HG03103 (cell line): ENCODE data around the gene SMAD3.
"Not testable (repeated sequence)": the region's sequence is repeated elsewhere in the genome, so short reads cannot be mapped to it uniquely, and the experiment has no call there.

Experiments used
- ATAC-seq: cut with Tn5 transposase; IDR thresholded peaks from one replicate; pipeline ENCODE4 v1.9.1; 2021; ENCODE audit warnings: low read depth; ENCODE audit not compliant: unreplicated experiment

SMAD3 gene

GRCh38 chr15:67062369-67062985, 2.9 kb upstream of the SMAD3 start:
- ATAC-seq, result no peak

DNA sequence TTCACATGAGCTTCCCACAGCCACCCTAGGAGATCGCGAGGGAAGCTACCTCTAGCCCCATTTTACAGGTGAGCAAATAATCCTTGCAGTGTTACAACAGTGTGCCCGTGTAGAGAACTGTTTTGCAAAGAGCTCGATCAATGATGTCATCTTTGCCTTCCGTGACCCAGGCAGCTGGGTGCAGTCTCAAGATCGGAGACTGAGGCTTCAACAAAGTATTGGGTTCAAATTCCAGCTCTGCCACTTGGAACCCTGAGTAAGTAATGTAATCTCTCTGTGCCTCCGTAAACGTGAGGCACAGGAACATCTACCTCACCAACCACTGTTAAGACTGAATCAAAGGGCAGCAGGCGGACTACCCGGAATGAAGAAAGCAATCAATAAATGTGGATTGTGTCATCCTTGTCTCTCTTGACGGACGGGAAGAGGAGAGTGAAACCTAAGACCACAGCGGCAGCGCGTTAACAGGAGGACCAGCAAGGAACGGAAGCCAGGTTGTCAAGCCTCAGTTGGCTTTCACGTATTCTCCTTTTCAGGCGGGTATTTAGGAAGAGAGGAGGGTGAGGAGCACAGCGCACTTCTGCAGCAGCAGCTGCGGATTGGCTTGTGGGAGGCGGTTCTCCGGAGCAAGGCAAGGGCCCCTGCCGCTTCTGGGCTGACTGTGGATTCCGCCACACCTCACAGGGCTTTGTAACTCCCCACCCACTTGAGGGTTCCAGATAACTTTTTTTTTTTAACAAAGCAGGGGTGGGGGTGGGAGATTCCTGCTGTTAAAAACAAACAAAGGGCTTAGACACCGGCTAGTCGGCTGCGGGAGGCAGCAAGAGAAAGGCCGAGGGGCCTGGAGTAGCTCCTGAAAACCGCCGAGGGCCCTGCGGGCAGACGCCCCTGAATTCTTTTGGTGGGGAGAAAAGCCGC, 1.5 kb upstream of the SMAD3 start:
- ATAC-seq, result no peak

GRCh38 chr15:67064607-67065530, 533 bp upstream of the SMAD3 start:
- peak; percentile 19 for ATAC-seq

- ATAC-seq, result no peak
Observed at GRCh38 chr15:67066041-67066958, 898 bp downstream of the SMAD3 start.

- no peak for ATAC-seq
Observed at GRCh38 chr15:67066959-67067853, 1.8 kb downstream of the SMAD3 start.

DNA sequence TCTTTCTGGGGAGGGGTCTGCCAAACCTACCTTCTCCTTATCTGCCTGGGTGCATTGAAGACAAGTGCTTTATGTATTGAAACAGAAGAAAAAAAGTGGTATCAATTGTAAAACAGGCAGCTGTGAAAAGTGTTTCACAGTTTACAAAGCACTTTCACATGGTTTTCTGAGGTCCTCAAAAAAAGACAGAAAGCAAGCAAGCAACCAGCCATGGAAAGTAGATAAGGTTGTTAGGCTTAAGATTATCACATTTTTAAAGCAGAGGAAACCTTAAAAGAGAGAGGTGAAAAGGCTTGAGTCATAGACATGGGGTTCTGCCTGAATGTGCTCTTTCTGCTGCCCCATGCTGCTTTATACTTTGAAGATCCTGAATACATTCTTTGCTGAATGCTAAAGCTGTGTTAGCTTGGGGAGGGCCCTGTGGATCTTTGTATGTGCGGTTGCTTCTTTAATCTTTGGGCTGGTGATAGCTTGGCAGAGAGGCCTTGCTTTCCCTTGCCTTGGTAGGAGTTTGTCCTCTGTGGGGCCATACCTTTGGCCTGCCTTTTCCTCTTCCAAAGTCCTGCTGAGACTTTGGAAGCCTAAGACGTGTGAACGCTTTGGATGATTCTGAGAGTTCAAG, 2.6 kb downstream of the SMAD3 start:
- ATAC-seq, result no peak

DNA sequence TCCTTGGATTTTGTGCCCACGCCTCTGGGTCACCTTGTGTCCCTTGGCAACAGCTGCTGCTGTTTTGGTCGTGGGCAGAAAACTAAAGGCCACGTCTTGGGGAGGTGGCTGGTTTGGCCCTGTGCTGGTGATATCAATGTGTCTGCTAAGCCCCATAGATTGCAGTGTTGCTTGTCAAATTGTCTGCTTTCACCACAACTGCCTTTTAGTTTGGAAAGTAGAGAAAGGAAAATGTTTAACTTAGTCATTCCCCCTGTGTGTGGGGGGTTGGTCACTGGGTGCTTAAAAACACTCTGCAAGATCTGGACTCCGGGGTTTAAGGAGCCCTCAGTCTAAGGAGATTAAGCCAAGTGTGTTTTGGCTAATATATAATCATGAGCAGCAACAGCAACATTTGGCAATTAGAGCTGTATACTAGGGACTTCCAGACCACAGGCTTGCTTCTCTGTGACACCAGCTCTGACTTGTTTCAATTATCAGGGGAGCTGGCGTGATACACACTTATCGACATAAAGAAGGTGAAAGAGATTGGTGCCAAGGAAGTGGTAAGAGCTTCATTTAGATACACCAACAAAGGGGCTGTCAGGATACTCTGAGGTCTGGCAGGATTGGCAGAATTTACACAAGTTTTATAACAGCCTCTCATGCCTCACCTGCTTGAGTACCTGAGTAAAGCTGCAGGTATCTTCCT, 3.5 kb downstream of the SMAD3 start:
- no peak for ATAC-seq

DNA sequence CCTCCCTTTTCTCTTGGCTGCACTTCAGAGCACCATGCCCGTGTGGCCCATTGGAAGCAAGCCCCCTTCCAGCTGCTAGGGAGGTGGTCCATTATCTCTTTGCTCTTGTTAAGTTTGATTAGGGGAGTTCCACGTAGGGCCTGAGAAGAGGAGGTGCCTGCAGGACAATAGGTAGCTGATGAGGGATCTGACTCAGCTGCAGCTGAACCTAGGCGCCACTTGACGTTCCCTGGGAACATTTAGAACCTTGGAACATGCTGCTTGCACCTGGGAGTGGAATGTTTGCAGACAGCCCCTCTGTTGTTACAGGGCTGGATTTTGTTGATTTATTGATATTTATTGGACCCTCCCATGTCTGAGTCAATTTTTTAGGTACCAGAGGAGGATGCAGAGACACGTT, 4.7 kb downstream of the SMAD3 start:
- no peak for ATAC-seq

DNA sequence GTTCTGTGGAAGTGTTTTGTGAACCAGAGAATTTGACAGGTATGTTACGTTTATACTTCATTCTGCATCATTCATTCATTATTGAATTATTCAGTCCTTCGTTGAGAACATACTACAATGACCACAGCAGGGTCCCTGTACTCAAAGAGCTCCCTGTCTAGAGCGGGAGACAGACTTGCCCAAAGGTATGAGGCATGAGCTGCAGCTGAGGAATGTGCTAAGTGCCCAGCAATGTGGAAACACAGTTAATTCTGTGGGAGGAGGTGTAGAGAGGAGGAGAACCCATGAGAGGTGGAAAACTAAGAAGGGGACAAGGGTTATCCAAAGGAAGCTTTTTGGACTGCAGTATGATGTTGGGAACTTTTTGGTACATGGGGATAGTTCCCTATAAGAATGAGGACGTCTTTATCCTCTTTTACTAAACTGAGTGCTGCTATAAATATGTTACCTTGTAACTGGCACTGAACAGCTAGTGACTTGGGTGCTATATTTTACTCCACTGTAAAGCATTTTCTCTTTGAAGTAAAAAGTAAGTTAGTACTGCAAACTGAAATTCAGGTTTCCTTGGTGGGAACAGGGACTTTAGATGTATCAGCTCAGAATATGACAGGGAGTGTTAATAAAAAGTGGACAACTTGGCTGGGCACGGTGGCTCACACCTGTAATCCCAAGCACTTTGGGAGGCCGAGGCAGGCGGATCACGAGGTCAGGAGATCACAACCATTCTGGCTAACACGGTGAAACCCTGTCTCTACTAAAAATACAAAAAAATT, 5.7 kb downstream of the SMAD3 start:
- ATAC-seq, result no peak

DNA sequence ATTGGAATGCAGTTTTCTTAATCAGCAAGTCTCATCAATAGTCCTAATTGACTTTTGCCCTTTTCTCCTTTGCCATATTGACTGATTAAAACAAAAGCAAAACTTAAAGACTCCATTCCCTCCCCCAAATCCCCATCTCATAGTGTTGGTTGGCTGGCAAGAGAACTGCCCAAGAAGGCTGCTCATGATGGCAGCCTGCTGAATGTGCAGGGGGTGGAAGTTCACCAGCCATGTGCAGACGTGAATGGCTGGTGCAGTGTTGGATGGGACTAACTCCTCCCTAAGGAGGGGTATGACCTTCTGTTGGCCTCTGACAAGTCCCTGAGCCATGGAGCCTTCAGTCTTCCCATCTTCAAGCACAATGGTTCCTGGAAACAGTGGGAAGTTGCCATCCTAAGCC, 7.0 kb downstream of the SMAD3 start:
- ATAC-seq, result no peak

DNA sequence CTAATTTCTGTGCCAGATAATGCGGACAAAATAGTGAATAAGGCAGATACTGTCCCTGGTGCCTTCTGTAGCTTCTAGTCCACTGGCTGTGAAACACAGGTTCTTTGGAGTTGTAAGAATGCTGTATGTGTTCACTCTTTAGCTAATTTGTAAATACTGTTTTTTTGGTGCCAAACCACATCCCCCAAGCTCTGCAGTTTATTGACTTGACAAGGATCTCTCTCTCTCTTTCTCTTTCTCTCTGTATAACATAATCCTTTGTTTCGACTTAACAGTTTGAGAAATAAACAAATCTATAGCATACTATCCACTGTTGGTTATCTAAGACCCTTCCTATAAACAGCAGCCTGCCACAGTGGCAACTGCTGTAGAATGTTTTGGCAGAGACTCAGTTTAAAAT, 7.6 kb downstream of the SMAD3 start:
- ATAC-seq, result no peak

DNA sequence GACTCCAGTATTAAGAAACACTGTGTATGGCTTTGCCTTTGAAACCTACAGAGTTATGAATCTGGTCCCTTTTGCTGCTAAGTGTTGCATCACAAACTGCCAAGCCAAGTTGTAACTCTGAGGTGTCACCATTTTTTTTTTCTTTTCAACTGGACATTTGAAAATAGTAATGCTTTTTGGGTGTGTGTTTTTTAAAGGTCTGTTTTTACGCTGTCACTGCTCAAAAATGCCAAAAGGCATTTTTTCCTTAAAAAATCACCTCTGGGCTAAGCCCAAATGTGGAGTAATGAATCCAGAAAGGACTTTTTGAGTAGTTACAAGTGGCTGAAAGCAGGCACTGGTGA, 9.5 kb downstream of the SMAD3 start:
- ATAC-seq, result no peak

GRCh38 chr15:67075555-67076135, 10.2 kb downstream of the SMAD3 start:
- not testable (repeated sequence) for ATAC-seq

GRCh38 chr15:67076147-67076843, 10.9 kb downstream of the SMAD3 start:
- no peak for ATAC-seq

- ATAC-seq, result no peak
Observed at GRCh38 chr15:67077641-67078215, 12.3 kb downstream of the SMAD3 start.

- no peak for ATAC-seq
Observed at GRCh38 chr15:67079361-67079760, 14.0 kb downstream of the SMAD3 start.
